ENCODE results near the gene EFNA1. TPM values are rescaled to one million over a fixed set of nuclear protein-coding genes. Genes with fewer than 3 reads are reported as not detected.
A peak's percentile ranks its signal among the peaks of the same experiment; 100 is the strongest.

Gene EFNA1
- total RNA-seq, 1 experiment from 2014 or later, result 19.7 TPM

GRCh38 chr1:155170101-155170785, 42.6 kb downstream of the EFNA1 start:
- no peak for TF ChIP-seq SIN3A (IDR thresholded peaks at IDR 0.05; ENCODE audit: low read depth)
- TF ChIP-seq POLR2A (IDR thresholded peaks at IDR 0.05; ENCODE audit: borderline replicate concordance, extremely low read depth, insufficient read depth, insufficient read length), result no peak
- no peak for TF ChIP-seq RAD21 (IDR thresholded peaks at IDR 0.05; ENCODE audit: low read depth)
- TF ChIP-seq CEBPB (IDR thresholded peaks at IDR 0.05; ENCODE audit: low read depth), result no peak
- no peak for TF ChIP-seq CBX3 (IDR thresholded peaks at IDR 0.05; ENCODE audit: low read depth)
- TF ChIP-seq ELF1 (IDR thresholded peaks at IDR 0.05; ENCODE audit: borderline replicate concordance, low read depth), result no peak
- no peak for TF ChIP-seq YY1 (IDR thresholded peaks at IDR 0.05; ENCODE audit: extremely low read depth, insufficient replicate concordance, low read depth, low read length)
- no peak for TF ChIP-seq JUND (IDR thresholded peaks at IDR 0.05)
- TF ChIP-seq ZNF274 (IDR thresholded peaks at IDR 0.05; ENCODE audit: low read depth, low read length), result no peak
- no peak for TF ChIP-seq EZH2phosphoT487 (IDR thresholded peaks at IDR 0.05; ENCODE audit: borderline replicate concordance)
- TF ChIP-seq POLR2AphosphoS5 (IDR thresholded peaks at IDR 0.05; ENCODE audit: low read depth, low read length), result no peak
- TF ChIP-seq TCF7L2 (IDR thresholded peaks at IDR 0.05; ENCODE audit: borderline replicate concordance, extremely low read depth, insufficient read depth, insufficient read length), result no peak
- no peak for TF ChIP-seq FOSL1 (IDR thresholded peaks at IDR 0.05; ENCODE audit: low read depth)
- TF ChIP-seq SRF (IDR thresholded peaks at IDR 0.05; ENCODE audit: low read depth), result no peak
- TF ChIP-seq, protein P1, sequence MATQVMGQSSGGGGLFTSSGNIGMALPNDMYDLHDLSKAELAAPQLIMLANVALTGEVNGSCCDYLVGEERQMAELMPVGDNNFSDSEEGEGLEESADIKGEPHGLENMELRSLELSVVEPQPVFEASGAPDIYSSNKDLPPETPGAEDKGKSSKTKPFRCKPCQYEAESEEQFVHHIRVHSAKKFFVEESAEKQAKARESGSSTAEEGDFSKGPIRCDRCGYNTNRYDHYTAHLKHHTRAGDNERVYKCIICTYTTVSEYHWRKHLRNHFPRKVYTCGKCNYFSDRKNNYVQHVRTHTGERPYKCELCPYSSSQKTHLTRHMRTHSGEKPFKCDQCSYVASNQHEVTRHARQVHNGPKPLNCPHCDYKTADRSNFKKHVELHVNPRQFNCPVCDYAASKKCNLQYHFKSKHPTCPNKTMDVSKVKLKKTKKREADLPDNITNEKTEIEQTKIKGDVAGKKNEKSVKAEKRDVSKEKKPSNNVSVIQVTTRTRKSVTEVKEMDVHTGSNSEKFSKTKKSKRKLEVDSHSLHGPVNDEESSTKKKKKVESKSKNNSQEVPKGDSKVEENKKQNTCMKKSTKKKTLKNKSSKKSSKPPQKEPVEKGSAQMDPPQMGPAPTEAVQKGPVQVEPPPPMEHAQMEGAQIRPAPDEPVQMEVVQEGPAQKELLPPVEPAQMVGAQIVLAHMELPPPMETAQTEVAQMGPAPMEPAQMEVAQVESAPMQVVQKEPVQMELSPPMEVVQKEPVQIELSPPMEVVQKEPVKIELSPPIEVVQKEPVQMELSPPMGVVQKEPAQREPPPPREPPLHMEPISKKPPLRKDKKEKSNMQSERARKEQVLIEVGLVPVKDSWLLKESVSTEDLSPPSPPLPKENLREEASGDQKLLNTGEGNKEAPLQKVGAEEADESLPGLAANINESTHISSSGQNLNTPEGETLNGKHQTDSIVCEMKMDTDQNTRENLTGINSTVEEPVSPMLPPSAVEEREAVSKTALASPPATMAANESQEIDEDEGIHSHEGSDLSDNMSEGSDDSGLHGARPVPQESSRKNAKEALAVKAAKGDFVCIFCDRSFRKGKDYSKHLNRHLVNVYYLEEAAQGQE (IDR thresholded peaks at IDR 0.05; ENCODE audit: low read depth), result no peak
- no peak for TF ChIP-seq SP1 (IDR thresholded peaks at IDR 0.05; ENCODE audit: low read depth)
- TF ChIP-seq CTCF (IDR thresholded peaks at IDR 0.05 in 2 of 3, conservative IDR thresholded peaks at IDR 0.05 in 1 of 3; ENCODE audit: borderline replicate concordance in 1 of 3, insufficient read depth in 1 of 3, low read depth in 2 of 3, low read length in 2 of 3), result no peak
- no peak for TF ChIP-seq ZFX (IDR thresholded peaks at IDR 0.05)
- no peak for TF ChIP-seq EGR1 (IDR thresholded peaks at IDR 0.05; ENCODE audit: low read depth)
- CTCF ChIA-PET, result interaction anchor here (0.7 to 3.6 kb wide), 3 partner anchors 11 to 85 kb away, joined by 4 to 21 read pairs (median 5); no protein-coding TSS in a partner anchor
- BruUV-seq (replicated peaks), result TSS peak; percentile 19

More at GRCh38 chr1:155170101-155170785, 42.6 kb downstream of the EFNA1 start:
- Histone ChIP-seq H3K4me3 (replicated peaks in 1 of 2; ENCODE audit: low read depth in 1 of 2, low read length in 2 of 2) (no peak overlapping the region), H3K36me3 (ENCODE audit: control insufficient read depth in 1 of 2, insufficient read depth in 2 of 2, low read length in 2 of 2) (peaks cover 2 to 7% of the 10 kb centered on the region in 2 experiments; a peak in 3 of 4 replicates), H2AFZ (ENCODE audit: low read depth, low read length, poor library complexity, severe bottlenecking) (no peak overlapping the region), H3K4me1 (ENCODE audit: control insufficient read depth in 1 of 2, insufficient read depth in 2 of 2, low read length in 2 of 2) (peaks cover 9 to 35% of the 10 kb centered on the region in 2 experiments; a peak in 3 of 4 replicates), H3K27me3 (ENCODE audit: insufficient read depth, low read length) (no peaks in the 10 kb centered on the region), H3K9ac (ENCODE audit: low read length) (no peak overlapping the region), H3K9me3 (ENCODE audit: control insufficient read depth in 1 of 2, insufficient read depth in 1 of 2, low read depth in 1 of 2, low read length in 2 of 2) (no peaks in the 10 kb centered on the region), H4K20me1 (ENCODE audit: insufficient read depth) (no peaks in the 10 kb centered on the region), H3K4me2 (ENCODE audit: low read length) (no peak overlapping the region), H3K79me2 (ENCODE audit: insufficient read depth, low read length) (peaks cover 25% of the 10 kb centered on the region), H3K9me2 (ENCODE audit: insufficient read depth) (no peaks in the 10 kb centered on the region), H3K27ac (ENCODE audit: low read depth, low read length) (no peak overlapping the region)
- intact Hi-C loops (cut with micrococcal nuclease), result loop anchor here (10.0 kb wide), 1 partner anchor 155 kb away; the partner anchor contains the start of gene RUSC1
- ATAC-seq, result no peak
- no peak for DNase-seq (ENCODE audit: low read depth, low spot score)
- POLR2A ChIA-PET, result no interaction called here
- RAD21 ChIA-PET (ENCODE audit: low non-redundant PET in 1 of 2, low total read pairs in 2 of 2, uncharacterized antibody in 2 of 2, unreplicated experiment in 2 of 2), result no interaction called here

All from HCT116 (cell line).